ENCODE data around the gene C20orf202. TPM values are rescaled to one million over a fixed set of nuclear protein-coding genes. Genes with fewer than 3 reads are reported as not detected.

Gene C20orf202
- total and polyA plus RNA-seq, 7 donors, result 0.13 TPM; not detected in 6

GRCh38 chr20:1224205-1224890 is 21.1 kb downstream of the C20orf202 start:
- Histone ChIP-seq H3K4me1 (peaks cover 0 to 19% (median 14%) of the 10 kb centered on the region in 4 donors), H3K4me3 (no peak overlapping the region), H3K9me3 (no peaks in the 10 kb centered on the region), H3K27ac (no peak overlapping the region), H3K36me3 (no peaks in the 10 kb centered on the region), H3K27me3 (peaks cover 9 to 34% (median 33%) of the 10 kb centered on the region in 3 donors)
- DNase-seq, result no peak
- TF ChIP-seq POLR2AphosphoS5 (IDR thresholded peaks at IDR 0.05), result no peak
- WGBS, 2 donors, result 80 to 85% methylated on average over 20 of the region's 20 CpGs
- intact Hi-C loops (cut with DNase I), result no loop called here

- Histone ChIP-seq H3K27me3 (peaks cover 9 to 44% (median 35%) of the 10 kb centered on the region in 3 donors), H3K4me3 (peak overlapping the region; percentile 14 to 63 (median 52))
- intact Hi-C loops (cut with DNase I), result no loop called here
These were observed 22.1 kb downstream of the C20orf202 start for GRCh38 chr20:1225263-1225782.

GRCh38 chr20:1225783-1226654 is 22.8 kb downstream of the C20orf202 start, which contains the start of gene RAD21L1:
TSS of gene RAD21L1 (plus strand) at chr20:1226044. CDS start at chr20:1228454, 2,410 bp downstream.
- Histone ChIP-seq H3K27ac (peak within 1 kb of the TSS in 3 of 4 donors; percentile 27 to 65 (median 32)), H3K27me3 (peaks cover 9 to 50% (median 35%) of the 10 kb centered on the region in 3 donors), H3K9me3 (no peaks in the 10 kb centered on the region), H3K4me3 (peak within 1 kb of the TSS; percentile 36 to 63 (median 52)), H3K4me1 (peaks cover 0 to 19% (median 14%) of the 10 kb centered on the region in 4 donors), H3K36me3 (no peaks in the 10 kb centered on the region)
- intact Hi-C loops (cut with DNase I), result loop anchor here (2.0 kb wide), 1 partner anchor 41 kb away; the partner anchor contains the start of gene SNPH
- DNase-seq, result peak; percentile 83
- 2% methylated on average over 88 of the region's 88 CpGs for WGBS, 2 donors
- TF ChIP-seq POLR2AphosphoS5 (IDR thresholded peaks at IDR 0.05) (peak in 1 of 4 donors; percentile 33), POLR2A (IDR thresholded peaks at IDR 0.05) (no peak)

More at GRCh38 chr20:1225263-1225782, 22.1 kb downstream of the C20orf202 start:
- DNase-seq, result no peak
- Histone ChIP-seq H3K4me1 (peaks cover 0 to 19% (median 14%) of the 10 kb centered on the region in 4 donors), H3K27ac (peak overlapping the region in 2 of 4 donors; percentile 27 to 65), H3K36me3 (no peaks in the 10 kb centered on the region), H3K9me3 (no peaks in the 10 kb centered on the region)
- TF ChIP-seq CTCF (IDR thresholded peaks at IDR 0.05) (no peak), POLR2A (IDR thresholded peaks at IDR 0.05) (no peak), EP300 (IDR thresholded peaks at IDR 0.05) (no peak), POLR2AphosphoS5 (IDR thresholded peaks at IDR 0.05) (no peak)
- WGBS, 2 donors, result 2 to 6% methylated on average over 30 of the region's 30 CpGs

- peaks cover 9 to 59% (median 35%) of the 10 kb centered on the region in 3 donors for H3K27me3 ChIP-seq
- H3K9me3 ChIP-seq, result no peaks in the 10 kb centered on the region
- 86 to 90% methylated on average over 3 of the region's 3 CpGs for WGBS, 2 donors
- no peak overlapping the region for H3K27ac ChIP-seq
- H3K4me3 ChIP-seq, result no peak overlapping the region
- no peak for DNase-seq
- intact Hi-C loops (cut with DNase I), result no loop called here
- H3K4me1 ChIP-seq, result peaks cover 0 to 19% (median 14%) of the 10 kb centered on the region in 4 donors
- H3K36me3 ChIP-seq, result no peaks in the 10 kb centered on the region
- TF ChIP-seq EP300 (IDR thresholded peaks at IDR 0.05) (no peak), CTCF (IDR thresholded peaks at IDR 0.05) (no peak), POLR2A (IDR thresholded peaks at IDR 0.05) (no peak), POLR2AphosphoS5 (IDR thresholded peaks at IDR 0.05) (no peak)
These were observed 26.3 kb downstream of the C20orf202 start for GRCh38 chr20:1229541-1229940.

GRCh38 chr20:1232286-1233111 is 29.2 kb downstream of the C20orf202 start:
- TF ChIP-seq POLR2A (IDR thresholded peaks at IDR 0.05) (no peak), POLR2AphosphoS5 (IDR thresholded peaks at IDR 0.05) (no peak), EP300 (IDR thresholded peaks at IDR 0.05) (no peak), CTCF (IDR thresholded peaks at IDR 0.05) (no peak)
- no peak overlapping the region for H3K4me3 ChIP-seq
- no peaks in the 10 kb centered on the region for H3K36me3 ChIP-seq
- intact Hi-C loops (cut with DNase I), result no loop called here
- 89 to 93% methylated on average over 3 of the region's 3 CpGs for WGBS, 2 donors
- H3K4me1 ChIP-seq, result no peaks in the 10 kb centered on the region
- H3K9me3 ChIP-seq, result no peaks in the 10 kb centered on the region
- H3K27ac ChIP-seq, result no peak overlapping the region
- peaks cover 3 to 43% (median 18%) of the 10 kb centered on the region in 3 donors for H3K27me3 ChIP-seq
- DNase-seq, result no peak

All from sigmoid colon (tissue), 7 donors.